Transverse colon (tissue), 4 donors: ENCODE measurements around the gene PRR7.

Source experiments
- POLR2A ChIP-seq: fragments of 450-650 bp; IDR thresholded peaks from one replicate; pipeline ENCODE4 v1.6.1; 2016; ENCODE audit warnings: antibody characterized with exemption, mild to moderate bottlenecking, moderate library complexity
- POLR2AphosphoS5 ChIP-seq, 3 donors: sonication (generic); formaldehyde crosslinking; IDR thresholded peaks; one replicate each; pipeline ENCODE4 v1.6.1; 2016; ENCODE audit warnings: antibody characterized with exemption in 3 of 3
- TF ChIP-seq, protein P1 (sequence below), 5 experiments: fragments of 200-600 bp in 3 of 5; fragments of 450-650 bp in 2 of 5; sonication (generic) in 3 of 5; IDR thresholded peaks; 1 replicate in 2 of 5; 2 replicates in 3 of 5; pipeline ENCODE4 v1.5.1; 2016 to 2017; ENCODE audit warnings: antibody characterized with exemption in 5 of 5, inconsistent platforms in 3 of 5, mild to moderate bottlenecking in 2 of 5, moderate library complexity in 1 of 5

GRCh38 chr5:177482359-177482795 is 35.8 kb downstream of the PRR7 start:
- TF ChIP-seq, protein P1, sequence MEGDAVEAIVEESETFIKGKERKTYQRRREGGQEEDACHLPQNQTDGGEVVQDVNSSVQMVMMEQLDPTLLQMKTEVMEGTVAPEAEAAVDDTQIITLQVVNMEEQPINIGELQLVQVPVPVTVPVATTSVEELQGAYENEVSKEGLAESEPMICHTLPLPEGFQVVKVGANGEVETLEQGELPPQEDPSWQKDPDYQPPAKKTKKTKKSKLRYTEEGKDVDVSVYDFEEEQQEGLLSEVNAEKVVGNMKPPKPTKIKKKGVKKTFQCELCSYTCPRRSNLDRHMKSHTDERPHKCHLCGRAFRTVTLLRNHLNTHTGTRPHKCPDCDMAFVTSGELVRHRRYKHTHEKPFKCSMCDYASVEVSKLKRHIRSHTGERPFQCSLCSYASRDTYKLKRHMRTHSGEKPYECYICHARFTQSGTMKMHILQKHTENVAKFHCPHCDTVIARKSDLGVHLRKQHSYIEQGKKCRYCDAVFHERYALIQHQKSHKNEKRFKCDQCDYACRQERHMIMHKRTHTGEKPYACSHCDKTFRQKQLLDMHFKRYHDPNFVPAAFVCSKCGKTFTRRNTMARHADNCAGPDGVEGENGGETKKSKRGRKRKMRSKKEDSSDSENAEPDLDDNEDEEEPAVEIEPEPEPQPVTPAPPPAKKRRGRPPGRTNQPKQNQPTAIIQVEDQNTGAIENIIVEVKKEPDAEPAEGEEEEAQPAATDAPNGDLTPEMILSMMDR (IDR thresholded peaks at IDR 0.05), result no peak
- TF ChIP-seq POLR2AphosphoS5 (IDR thresholded peaks at IDR 0.05) (no peak), POLR2A (no peak)
